Fibroblast of skin of right quadriceps (primary cell): Measurements from ENCODE around the gene LRRFIP1.
"Not testable (repeated sequence)": the region's sequence is repeated elsewhere in the genome, so short reads cannot be mapped to it uniquely, and the experiment has no call there.

Source experiments
- DNase-seq: peaks from one replicate; pipeline ENCODE4 v3.0.0-alpha.2; 2013

Gene LRRFIP1

GRCh38 chr2:237732070-237732469 lies 104.7 kb downstream of the LRRFIP1 start:
- DNase-seq, result no peak

- no peak for DNase-seq
Observed at GRCh38 chr2:237732790-237733381, 105.5 kb downstream of the LRRFIP1 start.

- no peak for DNase-seq
Observed at GRCh38 chr2:237733677-237734300, 106.4 kb downstream of the LRRFIP1 start.

- no peak for DNase-seq
Observed at GRCh38 chr2:237734905-237735623, 107.7 kb downstream of the LRRFIP1 start.

- DNase-seq, result no peak
Observed at GRCh38 chr2:237735798-237736197, 108.4 kb downstream of the LRRFIP1 start.

GRCh38 chr2:237736783-237737182 lies 109.4 kb downstream of the LRRFIP1 start:
- no peak for DNase-seq

- DNase-seq, result no peak
Observed at GRCh38 chr2:237737196-237737865, 109.9 kb downstream of the LRRFIP1 start.

GRCh38 chr2:237738255-237738654 lies 110.9 kb downstream of the LRRFIP1 start:
- no peak for DNase-seq

- no peak for DNase-seq
Observed at GRCh38 chr2:237739101-237739500, 111.7 kb downstream of the LRRFIP1 start.

GRCh38 chr2:237742191-237742590 lies 114.8 kb downstream of the LRRFIP1 start:
- DNase-seq, result no peak

GRCh38 chr2:237742614-237743013 lies 115.2 kb downstream of the LRRFIP1 start:
- no peak for DNase-seq

- DNase-seq, result no peak
Observed at GRCh38 chr2:237743024-237743423, 115.6 kb downstream of the LRRFIP1 start.

- DNase-seq, result no peak
Observed at GRCh38 chr2:237743561-237744269, 116.3 kb downstream of the LRRFIP1 start.

GRCh38 chr2:237744270-237744612 lies 116.9 kb downstream of the LRRFIP1 start:
- DNase-seq, result no peak

GRCh38 chr2:237744613-237745249 lies 117.3 kb downstream of the LRRFIP1 start:
- peak; percentile 38 for DNase-seq

- DNase-seq, result no peak
Observed at GRCh38 chr2:237745250-237745613, 117.8 kb downstream of the LRRFIP1 start.

GRCh38 chr2:237746302-237747080 lies 119.1 kb downstream of the LRRFIP1 start:
- no peak for DNase-seq

- DNase-seq, result no peak
Observed at GRCh38 chr2:237747189-237747588, 119.8 kb downstream of the LRRFIP1 start.

- DNase-seq, result no peak
Observed at GRCh38 chr2:237749002-237749401, 121.6 kb downstream of the LRRFIP1 start.

- no peak for DNase-seq
Observed at GRCh38 chr2:237749961-237750360, 122.6 kb downstream of the LRRFIP1 start.

GRCh38 chr2:237750441-237750840 lies 123.1 kb downstream of the LRRFIP1 start:
- not testable (repeated sequence) for DNase-seq

GRCh38 chr2:237752761-237753165 lies 125.4 kb downstream of the LRRFIP1 start:
- DNase-seq, result no peak
